Tibial nerve (tissue), 3 donors: Measurements from ENCODE around the gene FAF2.

Experiments used
- POLR2A ChIP-seq, 2 donors: fragments of 450-650 bp; IDR thresholded peaks; one replicate each; pipeline ENCODE4 v1.6.1; 2017; ENCODE audit warnings: antibody characterized with exemption in 2 of 2, mild to moderate bottlenecking in 2 of 2, moderate library complexity in 2 of 2
- TF ChIP-seq, protein P1 (sequence below), 5 experiments: fragments of 200-600 bp in 3 of 5; fragments of 450-650 bp in 2 of 5; sonication (generic) in 3 of 5; IDR thresholded peaks; one replicate each; pipeline ENCODE4 v1.5.1; 2016 to 2019; ENCODE audit warnings: antibody characterized with exemption in 5 of 5, mild to moderate bottlenecking in 3 of 5, moderate library complexity in 2 of 5

- TF ChIP-seq POLR2A (IDR thresholded peaks at IDR 0.05) = no peak
- TF ChIP-seq, protein P1, sequence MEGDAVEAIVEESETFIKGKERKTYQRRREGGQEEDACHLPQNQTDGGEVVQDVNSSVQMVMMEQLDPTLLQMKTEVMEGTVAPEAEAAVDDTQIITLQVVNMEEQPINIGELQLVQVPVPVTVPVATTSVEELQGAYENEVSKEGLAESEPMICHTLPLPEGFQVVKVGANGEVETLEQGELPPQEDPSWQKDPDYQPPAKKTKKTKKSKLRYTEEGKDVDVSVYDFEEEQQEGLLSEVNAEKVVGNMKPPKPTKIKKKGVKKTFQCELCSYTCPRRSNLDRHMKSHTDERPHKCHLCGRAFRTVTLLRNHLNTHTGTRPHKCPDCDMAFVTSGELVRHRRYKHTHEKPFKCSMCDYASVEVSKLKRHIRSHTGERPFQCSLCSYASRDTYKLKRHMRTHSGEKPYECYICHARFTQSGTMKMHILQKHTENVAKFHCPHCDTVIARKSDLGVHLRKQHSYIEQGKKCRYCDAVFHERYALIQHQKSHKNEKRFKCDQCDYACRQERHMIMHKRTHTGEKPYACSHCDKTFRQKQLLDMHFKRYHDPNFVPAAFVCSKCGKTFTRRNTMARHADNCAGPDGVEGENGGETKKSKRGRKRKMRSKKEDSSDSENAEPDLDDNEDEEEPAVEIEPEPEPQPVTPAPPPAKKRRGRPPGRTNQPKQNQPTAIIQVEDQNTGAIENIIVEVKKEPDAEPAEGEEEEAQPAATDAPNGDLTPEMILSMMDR (IDR thresholded peaks at IDR 0.05) = no peak
Measured at GRCh38 chr5:176425138-176425537, 23.0 kb upstream of the FAF2 start.
